Adrenal gland (tissue), 5 donors: Measurements from ENCODE around the gene FOLR1.

Experiments
- CTCF ChIP-seq, 6 experiments: fragments of 450-650 bp in 4 of 6; fragments of 200-600 bp in 2 of 6; sonication (generic) in 1 of 6; IDR thresholded peaks; 1 replicate in 5 of 6; 2 replicates in 1 of 6; pipeline versions ENCODE4 v1.5.1 to v1.8.0; 2016 to 2021; ENCODE audit warnings: antibody characterized with exemption in 6 of 6, mild to moderate bottlenecking in 2 of 6, moderate library complexity in 1 of 6
- POLR2A ChIP-seq, 2 donors: fragments of 450-650 bp; IDR thresholded peaks; one replicate each; pipeline ENCODE4 v1.6.1; 2017; ENCODE audit warnings: antibody characterized with exemption in 2 of 2, mild to moderate bottlenecking in 2 of 2, moderate library complexity in 1 of 2
- donor health status: DM: no; HTN: no; CAD: no.

- TF ChIP-seq CTCF (IDR thresholded peaks at IDR 0.05) (no peak), POLR2A (IDR thresholded peaks at IDR 0.05) (no peak)
Observed at GRCh38 chr11:72240461-72241290, 48.7 kb downstream of the FOLR1 start.
